ENCODE data around the gene LMBR1L. TPM values are rescaled to one million over a fixed set of nuclear protein-coding genes. Genes with fewer than 3 reads are reported as not detected.

Gene LMBR1L
- total RNA-seq, 2 experiments from 2014 or later: 37.2 to 43.6 TPM

- no peaks in the 10 kb centered on the region for H3K36me3 ChIP-seq (ENCODE audit: insufficient read depth, low read length)
- POLR2A ChIA-PET: no interaction called here
- H3K4me2 ChIP-seq (ENCODE audit: low read length): peak overlapping the region; percentile 56
- CTCF ChIA-PET (ENCODE audit: unreplicated experiment): interaction anchor here (1.2 to 2.2 kb wide), 3 partner anchors 9 to 22 kb away, joined by 4 to 16 read pairs (median 4); no protein-coding TSS in a partner anchor
- peaks cover 19% of the 10 kb centered on the region for H3K4me1 ChIP-seq (ENCODE audit: insufficient read depth, low read length, poor library complexity, severe bottlenecking)
- intact Hi-C loops (cut with micrococcal nuclease; ENCODE audit: unreplicated experiment): loop anchor here (1.0 kb wide), 1 partner anchor 27 kb away; no protein-coding TSS in a partner anchor
- H2AFZ ChIP-seq (ENCODE audit: low read length): no peak overlapping the region
- no peaks in the 10 kb centered on the region for H3K79me2 ChIP-seq (ENCODE audit: insufficient read depth, low read depth, low read length)
- no peak for DNase-seq (ENCODE audit: low spot score)
- H3K9me3 ChIP-seq (ENCODE audit: low read length): no peaks in the 10 kb centered on the region
- H3K4me3 ChIP-seq (ENCODE audit: low read depth, low read length, poor library complexity, severe bottlenecking): peak overlapping the region; percentile 23
- no TSS peak for BruUV-seq (replicated peaks)
- H3K9me2 ChIP-seq (ENCODE audit: insufficient read depth, low read length): no peaks in the 10 kb centered on the region
- H3K27ac ChIP-seq (ENCODE audit: low read depth, low read length, poor library complexity, severe bottlenecking): no peak overlapping the region
- no peaks in the 10 kb centered on the region for H4K20me1 ChIP-seq (ENCODE audit: insufficient read depth, low read length)
- TF ChIP-seq CTCF (conservative IDR thresholded peaks at IDR 0.05; ENCODE audit: low read length) (no peak), EZH2phosphoT487 (IDR thresholded peaks at IDR 0.05; ENCODE audit: borderline replicate concordance, low read depth, low read length) (no peak)
These were observed 18.9 kb downstream of the LMBR1L start for GRCh38 chr12:49091836-49092085.

- H4K20me1 ChIP-seq (ENCODE audit: insufficient read depth, low read length): no peaks in the 10 kb centered on the region
- H3K79me2 ChIP-seq (ENCODE audit: insufficient read depth, low read depth, low read length): no peaks in the 10 kb centered on the region
- no peaks in the 10 kb centered on the region for H3K9me3 ChIP-seq (ENCODE audit: low read length)
- H3K27ac ChIP-seq (ENCODE audit: low read depth, low read length, poor library complexity, severe bottlenecking): no peak overlapping the region
- CTCF ChIA-PET (ENCODE audit: unreplicated experiment): interaction anchor here (1.2 to 2.2 kb wide), 3 partner anchors 9 to 21 kb away, joined by 4 to 16 read pairs (median 4); no protein-coding TSS in a partner anchor
- no peaks in the 10 kb centered on the region for H3K9me2 ChIP-seq (ENCODE audit: insufficient read depth, low read length)
- no peaks in the 10 kb centered on the region for H3K36me3 ChIP-seq (ENCODE audit: insufficient read depth, low read length)
- TF ChIP-seq EZH2phosphoT487 (IDR thresholded peaks at IDR 0.05; ENCODE audit: borderline replicate concordance, low read depth, low read length): no peak
- TF ChIP-seq CTCF (conservative IDR thresholded peaks at IDR 0.05; ENCODE audit: low read length): no peak
- intact Hi-C loops (cut with micrococcal nuclease; ENCODE audit: unreplicated experiment): no loop called here
- no peak overlapping the region for H3K4me3 ChIP-seq (ENCODE audit: low read depth, low read length, poor library complexity, severe bottlenecking)
- H3K4me2 ChIP-seq (ENCODE audit: low read length): peak overlapping the region; percentile 56
- POLR2A ChIA-PET: interaction anchor here (0.6 kb wide), 1 partner anchor 23 kb away, joined by 3 read pairs; no protein-coding TSS in a partner anchor
- no peak overlapping the region for H2AFZ ChIP-seq (ENCODE audit: low read length)
- no TSS peak for BruUV-seq (replicated peaks)
- H3K4me1 ChIP-seq (ENCODE audit: insufficient read depth, low read length, poor library complexity, severe bottlenecking): peaks cover 19% of the 10 kb centered on the region
- no peak for DNase-seq (ENCODE audit: low spot score)
These were observed 19.4 kb downstream of the LMBR1L start for GRCh38 chr12:49091056-49091835.
